GM19193 (cell line): ENCODE measurements around the gene MFAP4.

Experiments
- POLR2A ChIP-seq: IDR thresholded peaks from 4 replicates; pipeline ENCODE4 v1.6.1; 2011; ENCODE audit not compliant: insufficient read depth, insufficient read length; ENCODE audit errors: extremely low read depth

Gene MFAP4

DNA sequence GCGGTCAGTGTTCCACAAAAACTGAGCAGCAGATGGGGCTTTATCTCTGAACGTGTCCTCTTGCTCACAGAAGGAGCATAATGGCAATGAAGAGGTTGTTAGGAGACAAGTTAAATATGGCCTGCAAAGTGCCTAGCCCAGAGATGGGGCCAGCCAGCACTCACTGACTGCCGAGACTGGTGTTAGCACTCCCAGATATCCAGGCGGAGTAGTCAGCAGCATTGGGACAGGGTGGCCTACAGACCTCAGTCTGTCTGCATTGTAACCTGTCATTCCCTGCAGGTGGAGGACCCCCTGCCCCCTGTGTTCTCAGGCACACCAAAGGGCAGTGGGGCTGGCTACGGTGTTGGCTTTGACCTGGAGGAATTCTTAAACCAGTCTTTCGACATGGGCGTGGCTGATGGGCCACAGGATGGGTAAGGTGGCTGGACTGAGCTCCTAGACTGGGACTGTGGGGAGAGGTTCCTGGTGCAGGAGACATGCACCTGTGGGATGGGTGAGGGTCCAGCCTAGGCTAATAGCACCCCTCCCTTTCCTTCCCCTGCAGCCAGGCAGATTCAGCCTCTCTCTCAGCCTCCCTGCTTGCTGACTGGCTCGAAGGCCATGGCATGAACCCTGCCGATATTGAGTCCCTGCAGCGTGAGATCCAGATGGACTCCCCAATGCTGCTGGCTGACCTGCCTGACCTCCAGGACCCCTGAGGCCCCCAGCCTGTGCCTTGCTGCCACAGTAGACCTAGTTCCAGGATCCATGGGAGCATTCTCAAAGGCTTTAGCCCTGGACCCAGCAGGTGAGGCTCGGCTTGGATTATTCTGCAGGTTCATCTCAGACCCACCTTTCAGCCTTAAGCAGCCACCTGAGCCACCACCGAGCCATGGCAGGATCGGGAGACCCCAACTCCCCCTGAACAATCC lies 4.2 kb downstream of the MFAP4 start:
- no peak for TF ChIP-seq POLR2A

DNA sequence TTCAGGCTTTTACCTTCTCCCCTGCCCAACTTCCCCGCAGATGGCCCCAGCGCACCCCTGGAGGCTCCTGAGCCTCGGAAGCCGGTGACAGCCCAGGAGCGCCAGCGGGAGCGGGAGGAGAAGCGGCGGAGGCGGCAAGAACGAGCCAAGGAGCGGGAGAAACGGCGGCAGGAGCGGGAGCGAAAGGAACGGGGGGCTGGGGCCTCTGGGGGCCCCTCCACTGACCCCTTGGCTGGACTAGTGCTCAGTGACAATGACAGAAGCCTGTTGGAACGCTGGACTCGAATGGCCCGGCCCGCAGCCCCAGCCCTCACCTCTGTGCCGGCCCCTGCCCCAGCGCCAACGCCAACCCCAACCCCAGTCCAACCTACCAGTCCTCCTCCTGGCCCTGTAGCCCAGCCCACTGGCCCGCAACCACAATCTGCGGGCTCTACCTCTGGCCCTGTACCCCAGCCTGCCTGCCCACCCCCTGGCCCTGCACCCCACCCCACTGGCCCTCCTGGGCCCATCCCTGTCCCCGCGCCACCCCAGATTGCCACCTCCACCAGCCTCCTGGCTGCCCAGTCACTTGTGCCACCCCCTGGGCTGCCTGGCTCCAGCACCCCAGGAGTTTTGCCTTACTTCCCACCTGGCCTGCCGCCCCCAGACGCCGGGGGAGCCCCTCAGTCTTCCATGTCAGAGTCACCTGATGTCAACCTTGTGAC lies 5.1 kb downstream of the MFAP4 start:
- TF ChIP-seq POLR2A, result no peak

DNA sequence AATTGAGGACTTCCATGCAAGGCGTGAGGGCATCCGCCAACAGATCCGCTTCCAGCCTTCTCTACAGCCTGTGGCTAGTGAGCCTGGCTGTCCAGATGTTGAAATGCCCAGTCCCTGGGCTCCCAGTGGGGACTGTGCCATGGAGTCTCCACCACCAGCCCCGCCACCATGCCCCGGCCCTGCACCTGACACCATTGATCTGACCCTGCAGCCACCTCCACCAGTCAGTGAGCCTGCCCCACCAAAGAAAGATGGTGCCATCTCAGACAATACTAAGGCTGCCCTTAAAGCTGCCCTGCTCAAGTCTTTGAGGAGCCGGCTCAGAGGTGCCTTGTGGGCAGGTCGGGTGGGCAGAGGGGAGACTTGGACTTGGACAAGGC lies 5.6 kb downstream of the MFAP4 start:
- no peak for TF ChIP-seq POLR2A

DNA sequence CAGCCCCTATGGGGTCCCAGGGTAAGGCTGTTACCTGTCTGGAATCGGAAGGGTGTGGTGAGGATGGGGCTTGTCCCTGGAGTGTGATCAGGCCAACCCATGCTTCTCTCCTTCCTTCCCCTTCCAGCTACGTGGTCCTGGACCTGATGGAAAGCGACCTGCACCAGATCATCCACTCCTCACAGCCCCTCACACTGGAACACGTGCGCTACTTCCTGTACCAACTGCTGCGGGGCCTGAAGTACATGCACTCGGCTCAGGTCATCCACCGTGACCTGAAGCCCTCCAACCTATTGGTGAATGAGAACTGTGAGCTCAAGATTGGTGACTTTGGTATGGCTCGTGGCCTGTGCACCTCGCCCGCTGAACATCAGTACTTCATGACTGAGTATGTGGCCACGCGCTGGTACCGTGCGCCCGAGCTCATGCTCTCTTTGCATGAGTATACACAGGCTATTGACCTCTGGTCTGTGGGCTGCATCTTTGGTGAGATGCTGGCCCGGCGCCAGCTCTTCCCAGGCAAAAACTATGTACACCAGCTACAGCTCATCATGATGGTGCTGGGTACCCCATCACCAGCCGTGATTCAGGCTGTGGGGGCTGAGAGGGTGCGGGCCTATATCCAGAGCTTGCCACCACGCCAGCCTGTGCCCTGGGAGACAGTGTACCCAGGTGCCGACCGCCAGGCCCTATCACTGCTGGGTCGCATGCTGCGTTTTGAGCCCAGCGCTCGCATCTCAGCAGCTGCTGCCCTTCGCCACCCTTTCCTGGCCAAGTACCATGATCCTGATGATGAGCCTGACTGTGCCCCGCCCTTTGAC lies 6.3 kb downstream of the MFAP4 start:
- TF ChIP-seq POLR2A, result no peak

DNA sequence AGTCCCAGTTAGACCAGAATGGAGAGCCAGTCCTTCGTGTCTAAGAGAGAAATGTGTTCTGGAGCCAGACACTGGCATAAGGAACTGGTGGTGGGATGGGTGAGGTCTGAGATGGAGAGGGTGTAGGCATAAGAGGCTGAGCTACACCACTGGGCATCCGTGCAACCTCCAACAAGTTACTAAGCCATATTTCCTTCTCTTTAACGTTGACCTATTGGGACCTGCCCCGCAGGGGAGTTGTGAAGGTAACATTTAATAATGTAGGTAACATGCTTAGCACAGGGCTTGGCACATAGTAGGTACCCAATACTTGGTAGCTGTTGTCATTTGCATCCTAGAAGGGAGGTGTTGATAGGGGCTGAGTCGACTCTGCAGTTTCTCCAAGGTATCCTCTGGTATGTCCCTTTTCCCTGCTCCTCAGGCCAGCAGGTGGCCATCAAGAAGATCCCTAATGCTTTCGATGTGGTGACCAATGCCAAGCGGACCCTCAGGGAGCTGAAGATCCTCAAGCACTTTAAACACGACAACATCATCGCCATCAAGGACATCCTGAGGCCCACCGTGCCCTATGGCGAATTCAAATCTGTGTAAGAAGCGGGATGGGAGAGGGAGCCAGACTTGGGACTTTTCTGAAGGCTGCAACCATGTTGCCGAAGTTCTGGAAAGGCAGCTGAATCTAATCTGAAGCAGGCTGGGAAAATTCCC lies 7.5 kb downstream of the MFAP4 start:
- no peak for TF ChIP-seq POLR2A

DNA sequence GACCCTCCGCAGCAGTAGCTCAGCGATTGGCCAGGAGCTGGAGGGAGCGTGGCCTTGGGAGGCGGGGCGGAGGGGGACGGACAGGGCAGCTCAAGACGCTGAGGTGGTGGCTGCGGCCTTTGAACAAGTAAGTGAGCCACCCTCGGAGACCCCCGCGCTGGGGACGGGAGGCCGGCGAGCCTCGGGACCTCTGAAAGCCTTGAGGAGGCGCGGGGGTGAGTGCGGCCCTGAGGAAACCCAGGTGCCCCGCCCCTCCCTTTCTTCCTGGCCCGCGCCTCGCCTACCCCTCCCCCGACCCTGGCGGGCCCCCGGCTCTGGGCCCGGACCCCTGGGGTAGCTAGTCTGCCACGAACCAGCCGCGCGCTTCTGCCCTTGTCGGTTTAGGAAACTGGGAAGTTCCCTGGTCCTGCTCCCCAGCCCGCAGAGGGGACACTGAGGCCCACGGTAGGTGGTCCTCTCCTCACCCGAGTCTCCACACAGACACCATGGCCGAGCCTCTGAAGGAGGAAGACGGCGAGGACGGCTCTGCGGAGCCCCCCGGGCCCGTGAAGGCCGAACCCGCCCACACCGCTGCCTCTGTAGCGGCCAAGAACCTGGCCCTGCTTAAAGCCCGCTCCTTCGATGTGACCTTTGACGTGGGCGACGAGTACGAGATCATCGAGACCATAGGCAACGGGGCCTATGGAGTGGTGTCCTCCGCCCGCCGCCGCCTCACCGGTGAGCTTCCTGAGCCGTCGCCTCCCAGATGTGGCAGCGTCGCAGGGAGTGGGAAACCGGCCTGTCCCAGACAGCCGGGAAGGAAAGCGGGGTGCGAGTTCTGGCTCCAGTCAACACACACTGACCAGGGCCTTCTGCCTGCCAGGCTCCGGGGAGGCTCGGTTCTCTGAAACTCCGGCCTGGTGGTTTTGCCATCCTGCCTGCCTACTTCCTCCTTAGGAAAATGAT lies 8.3 kb downstream of the MFAP4 start, which contains the start of gene MAPK7:
TSS of gene MAPK7 (plus strand) at position 83 of the 945 bp plus-strand sequence. CDS start at position 486, 403 bp downstream.
- TF ChIP-seq POLR2A, result no peak

DNA sequence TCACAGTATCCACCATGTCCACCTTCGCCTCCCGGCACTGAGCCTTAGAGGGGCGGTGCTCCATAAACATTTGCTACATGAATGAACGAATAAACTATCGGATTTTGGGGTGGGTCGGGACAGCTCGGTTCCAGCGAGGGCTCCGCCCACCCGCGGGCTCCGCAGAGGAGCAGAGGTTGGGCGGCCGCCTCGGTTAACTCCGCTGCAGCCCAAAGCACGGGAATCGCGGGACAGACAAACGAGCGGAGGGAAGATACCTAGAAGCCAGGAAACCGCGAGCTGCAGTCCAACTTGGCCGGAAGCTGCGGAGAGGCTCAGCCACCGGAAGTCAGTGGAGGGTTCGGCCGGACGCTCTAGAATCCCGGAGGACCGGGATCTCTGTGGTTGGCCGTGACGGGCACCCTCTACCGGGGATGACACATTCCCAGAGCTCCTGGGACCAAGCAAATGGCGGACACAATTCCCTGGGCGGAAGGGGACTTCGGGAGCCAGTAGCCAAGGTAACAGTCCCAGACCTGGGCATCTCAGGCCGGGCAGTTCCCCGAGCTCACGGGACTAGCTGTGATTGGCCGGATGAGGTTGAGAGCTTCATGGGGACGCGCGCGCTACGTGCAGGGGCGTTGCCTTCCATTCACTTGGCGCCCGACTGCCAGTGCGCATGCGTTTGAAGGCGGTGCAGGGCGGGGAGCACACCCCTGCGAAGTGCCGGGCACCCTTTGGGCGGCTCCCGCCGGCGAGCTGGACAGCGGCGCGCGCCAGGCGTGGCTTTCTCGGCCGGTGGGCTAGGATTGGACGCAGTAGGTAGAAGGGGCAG lies 9.2 kb downstream of the MFAP4 start:
- peak; percentile 86 for TF ChIP-seq POLR2A

DNA sequence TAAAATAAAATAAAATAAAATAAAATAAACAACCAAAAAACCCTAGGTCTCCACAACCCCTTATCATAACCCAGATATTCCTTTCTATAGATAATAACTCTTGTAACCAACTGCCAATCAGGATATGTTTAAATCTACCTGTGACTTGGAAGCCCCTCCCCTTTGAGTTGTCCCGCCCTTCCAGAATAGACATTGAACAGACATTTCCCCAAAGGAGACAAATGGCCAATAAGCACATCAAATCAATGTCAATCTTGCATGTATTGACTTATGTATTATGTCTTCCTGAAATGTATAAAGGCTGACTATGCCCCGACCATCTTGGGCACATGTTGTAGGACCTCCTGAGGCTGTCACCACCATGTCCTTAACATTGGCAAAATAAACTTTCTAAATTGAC lies 10.2 kb downstream of the MFAP4 start:
- TF ChIP-seq POLR2A, result no peak

DNA sequence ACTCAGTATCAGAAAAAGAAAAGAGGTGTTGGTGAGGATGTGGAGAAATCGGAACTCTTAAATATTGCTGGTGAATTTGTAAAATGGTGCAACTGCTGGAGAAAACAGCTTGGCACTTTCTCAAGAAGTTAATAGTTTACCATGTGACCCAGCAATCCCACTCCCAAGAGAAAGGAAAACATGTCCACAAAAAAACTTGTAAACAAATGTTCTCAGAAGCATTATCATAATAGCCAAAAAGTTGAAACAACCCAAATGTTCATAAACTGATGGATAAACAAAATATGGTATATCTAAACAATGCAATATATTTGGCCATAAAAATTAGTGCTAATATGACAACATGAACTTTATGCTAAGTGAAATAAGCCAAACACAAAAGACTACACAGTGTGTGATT lies 11.3 kb downstream of the MFAP4 start:
- no peak for TF ChIP-seq POLR2A

DNA sequence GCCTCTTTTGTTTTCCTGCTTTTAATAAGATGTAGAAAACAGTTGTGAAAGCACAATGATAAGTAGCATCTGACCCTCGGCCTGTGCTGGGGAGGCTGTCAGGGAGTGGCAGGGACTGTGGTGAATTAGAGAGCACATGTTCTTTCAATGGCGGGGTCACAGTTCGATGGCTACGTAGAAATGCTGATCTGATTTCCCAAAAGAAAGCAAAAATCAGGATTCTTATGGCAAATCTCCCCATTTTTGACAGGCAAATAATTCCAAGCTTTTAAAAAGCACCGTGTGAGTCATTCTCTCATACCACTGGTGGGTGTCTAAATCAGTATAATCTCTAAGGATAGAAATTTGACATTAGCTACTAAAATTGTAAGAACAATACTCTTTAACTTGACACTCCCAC lies 12.9 kb downstream of the MFAP4 start:
- no peak for TF ChIP-seq POLR2A

DNA sequence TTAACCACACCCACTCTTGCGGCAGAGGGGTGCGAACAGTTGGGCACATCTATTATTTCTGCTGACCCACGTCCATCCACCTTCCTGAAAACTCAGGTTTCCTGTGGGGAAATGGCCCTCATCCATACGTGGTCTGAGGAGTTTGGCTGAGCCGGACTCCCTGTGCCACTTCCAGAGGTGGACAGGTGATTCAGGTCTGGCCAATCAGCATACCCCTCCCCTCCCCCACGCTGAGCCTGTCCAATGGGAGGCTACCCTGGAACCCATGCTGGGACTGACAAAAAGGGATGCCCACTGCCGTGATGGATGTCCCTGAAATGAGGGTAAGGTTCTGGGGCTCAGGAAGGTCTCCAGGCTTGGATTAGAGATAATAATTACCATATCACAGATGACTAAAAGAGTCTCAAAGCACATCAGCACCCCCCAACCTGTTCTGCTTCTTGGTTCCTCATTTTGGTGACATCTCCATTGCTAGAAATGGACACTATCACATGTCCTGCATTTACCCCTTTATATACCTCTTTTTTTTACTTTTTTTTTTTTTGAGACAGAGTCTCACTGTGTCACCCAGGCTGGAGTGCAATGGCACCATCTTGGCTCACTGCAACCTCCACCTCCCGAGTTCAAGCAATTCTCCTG lies 14.0 kb downstream of the MFAP4 start:
- TF ChIP-seq POLR2A, result no peak

DNA sequence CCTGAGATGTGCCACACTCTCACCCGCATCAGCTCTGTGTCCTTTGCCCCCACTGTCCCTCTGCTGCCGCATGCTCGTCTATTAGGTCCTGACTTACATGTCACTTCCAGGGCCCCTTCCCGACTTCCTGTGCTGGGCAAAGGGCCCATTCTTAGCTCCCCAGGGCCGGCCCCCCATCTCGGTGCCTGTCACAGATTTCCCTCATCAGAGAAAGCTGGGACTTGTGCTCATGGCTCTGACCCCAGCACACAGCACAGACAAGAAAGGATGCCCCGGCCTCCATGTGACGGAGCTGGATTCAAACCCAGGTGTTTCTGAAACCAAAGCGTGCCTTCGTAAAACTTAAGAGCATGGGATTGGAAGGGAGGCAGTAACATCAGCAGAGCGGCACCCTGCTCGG lies 14.6 kb downstream of the MFAP4 start:
- TF ChIP-seq POLR2A, result no peak
